Activated gamma-delta T cell (primary cell): ENCODE measurements around the gene PRDM15.
A peak's percentile ranks its signal among the peaks of the same experiment; 100 is the strongest.

Experiments used
- DNase-seq: peaks from one replicate; lab custom pipeline; 2025; lab: John Stamatoyannopoulos, UW

The PRDM15 gene

GRCh38 chr21:41824466-41825207 is 54.5 kb downstream of the PRDM15 start:
- DNase-seq, result no peak

GRCh38 chr21:41823906-41824305 is 55.2 kb downstream of the PRDM15 start:
- DNase-seq, result no peak

GRCh38 chr21:41823166-41823565 is 56.0 kb downstream of the PRDM15 start:
- no peak for DNase-seq

- DNase-seq, result no peak
These were observed 57.2 kb downstream of the PRDM15 start for GRCh38 chr21:41821756-41822431.

- DNase-seq, result no peak
These were observed 57.9 kb downstream of the PRDM15 start for GRCh38 chr21:41821081-41821755.

- DNase-seq, result no peak
These were observed 58.6 kb downstream of the PRDM15 start for GRCh38 chr21:41820384-41821080.

- no peak for DNase-seq
These were observed 59.3 kb downstream of the PRDM15 start for GRCh38 chr21:41819856-41820281.

- DNase-seq, result no peak
These were observed 59.8 kb downstream of the PRDM15 start for GRCh38 chr21:41819236-41819855.

GRCh38 chr21:41817877-41818855 is 61.0 kb downstream of the PRDM15 start:
- no peak for DNase-seq

- no peak for DNase-seq
These were observed 61.9 kb downstream of the PRDM15 start for GRCh38 chr21:41817228-41817627.

- peak; percentile 17 for DNase-seq
These were observed 62.5 kb downstream of the PRDM15 start for GRCh38 chr21:41816583-41817165.

GRCh38 chr21:41815652-41816582 is 63.2 kb downstream of the PRDM15 start:
- DNase-seq, result no peak

GRCh38 chr21:41813226-41813625 is 65.9 kb downstream of the PRDM15 start:
- no peak for DNase-seq

- no peak for DNase-seq
These were observed 66.5 kb downstream of the PRDM15 start for GRCh38 chr21:41812679-41813078.

GRCh38 chr21:41810597-41810932 is 68.6 kb downstream of the PRDM15 start:
- no peak for DNase-seq

- DNase-seq, result no peak
These were observed 69.1 kb downstream of the PRDM15 start for GRCh38 chr21:41809891-41810596.

GRCh38 chr21:41808846-41809245 is 70.3 kb downstream of the PRDM15 start:
- no peak for DNase-seq

- no peak for DNase-seq
These were observed 71.0 kb downstream of the PRDM15 start for GRCh38 chr21:41808094-41808493.

- DNase-seq, result no peak
These were observed 72.4 kb downstream of the PRDM15 start for GRCh38 chr21:41806773-41807172.
